Measurements from ENCODE around the gene NFE2L3. TPM values are rescaled to one million over a fixed set of nuclear protein-coding genes. Genes with fewer than 3 reads are reported as not detected.

NFE2L3 gene
- total and polyA plus RNA-seq, 2 donors from 2014 or later, result 5.2 to 12.5 TPM

- TF ChIP-seq CTCF (IDR thresholded peaks at IDR 0.05; ENCODE audit: borderline replicate concordance, extremely low read depth, insufficient read depth), result no peak
Measured at GRCh38 chr7:26127411-26127810, 24.6 kb upstream of the NFE2L3 start.

DNA sequence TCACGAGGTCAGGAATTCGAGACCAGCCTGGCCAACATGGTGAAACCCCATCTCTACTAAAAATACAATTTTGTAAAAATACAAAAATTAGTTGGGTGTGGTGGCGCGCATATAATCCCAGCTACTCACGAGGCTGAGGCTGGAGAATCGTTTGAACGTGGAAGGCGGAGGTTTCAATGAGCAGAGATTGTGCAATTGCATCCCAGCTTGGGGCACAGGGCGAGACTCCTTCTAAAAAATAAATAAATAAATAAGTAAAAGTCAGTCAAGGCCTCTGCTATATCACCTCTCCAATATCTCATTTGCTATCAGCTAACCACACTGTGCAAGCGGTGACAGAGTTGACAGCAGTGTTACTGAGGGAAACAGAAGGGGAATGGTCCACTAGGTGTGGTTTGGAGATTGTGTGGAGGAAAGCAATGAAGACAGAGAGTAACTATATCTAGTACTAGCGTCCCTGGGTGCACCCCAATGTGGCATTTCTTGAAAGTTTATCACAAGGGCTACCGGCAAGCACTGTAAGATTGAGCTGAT lies 20.9 kb upstream of the NFE2L3 start:
- DNase-seq, result no peak
- no peaks in the 10 kb centered on the region for H3K36me3 ChIP-seq (ENCODE audit: control insufficient read depth in 2 of 3, insufficient read depth in 3 of 3, low read length in 3 of 3)
- no peak overlapping the region for H3K9ac ChIP-seq (ENCODE audit: low read length in 3 of 3)
- no peak overlapping the region for H3K27ac ChIP-seq (ENCODE audit: low read depth in 2 of 2, low read length in 2 of 2)
- TF ChIP-seq CTCF (IDR thresholded peaks at IDR 0.05; ENCODE audit: borderline replicate concordance, extremely low read depth, insufficient read depth), result no peak
- no peak overlapping the region for H3K4me3 ChIP-seq (ENCODE audit: low read length in 3 of 3)
- no peaks in the 10 kb centered on the region for H3K4me1 ChIP-seq (ENCODE audit: control insufficient read depth in 2 of 3, insufficient read depth in 2 of 3, low read depth in 1 of 3, low read length in 3 of 3)
- no peak for FAIRE-seq
- H3K9me3 ChIP-seq (ENCODE audit: control insufficient read depth in 2 of 3, insufficient read depth in 1 of 3, low read length in 3 of 3), result peaks cover 0 to 8% (median 0%) of the 10 kb centered on the region in 3 donors
- intact Hi-C loops (cut with DNase I), result no loop called here
- no peaks in the 10 kb centered on the region for H3K27me3 ChIP-seq (ENCODE audit: control insufficient read depth, insufficient read depth, low read length)

More at GRCh38 chr7:26127411-26127810, 24.6 kb upstream of the NFE2L3 start:
- peak in 1 of 5 donors; percentile 34 for DNase-seq
- H3K9me3 ChIP-seq (ENCODE audit: control insufficient read depth in 2 of 3, insufficient read depth in 1 of 3, low read length in 3 of 3), result no peaks in the 10 kb centered on the region
- no peak overlapping the region for H3K9ac ChIP-seq (ENCODE audit: low read length in 3 of 3)
- H3K4me1 ChIP-seq (ENCODE audit: control insufficient read depth in 2 of 3, insufficient read depth in 2 of 3, low read depth in 1 of 3, low read length in 3 of 3), result no peaks in the 10 kb centered on the region
- no peaks in the 10 kb centered on the region for H3K27me3 ChIP-seq (ENCODE audit: control insufficient read depth, insufficient read depth, low read length)
- FAIRE-seq, result no peak
- intact Hi-C loops (cut with DNase I), result no loop called here
- no peak overlapping the region for H3K4me3 ChIP-seq (ENCODE audit: low read length in 3 of 3)
- no peak overlapping the region for H3K27ac ChIP-seq (ENCODE audit: low read depth in 2 of 2, low read length in 2 of 2)
- H3K36me3 ChIP-seq (ENCODE audit: control insufficient read depth in 2 of 3, insufficient read depth in 3 of 3, low read length in 3 of 3), result no peaks in the 10 kb centered on the region

- Histone ChIP-seq H3K4me1 (ENCODE audit: control insufficient read depth in 2 of 3, insufficient read depth in 2 of 3, low read depth in 1 of 3, low read length in 3 of 3) (no peaks in the 10 kb centered on the region), H3K36me3 (ENCODE audit: control insufficient read depth in 2 of 3, insufficient read depth in 3 of 3, low read length in 3 of 3) (no peaks in the 10 kb centered on the region), H3K9me3 (ENCODE audit: control insufficient read depth in 2 of 3, insufficient read depth in 1 of 3, low read length in 3 of 3) (peaks cover 0 to 8% (median 0%) of the 10 kb centered on the region in 3 donors), H3K4me3 (ENCODE audit: low read length in 3 of 3) (no peak overlapping the region), H3K27me3 (ENCODE audit: control insufficient read depth, insufficient read depth, low read length) (no peaks in the 10 kb centered on the region), H3K9ac (ENCODE audit: low read length in 3 of 3) (no peak overlapping the region), H3K27ac (ENCODE audit: low read depth in 2 of 2, low read length in 2 of 2) (no peak overlapping the region)
- DNase-seq (no peak), FAIRE-seq (no peak)
- intact Hi-C loops (cut with DNase I), result no loop called here
- no peak for TF ChIP-seq CTCF (IDR thresholded peaks at IDR 0.05; ENCODE audit: borderline replicate concordance, extremely low read depth, insufficient read depth)
Measured at GRCh38 chr7:26135076-26135475, 16.9 kb upstream of the NFE2L3 start.

DNA sequence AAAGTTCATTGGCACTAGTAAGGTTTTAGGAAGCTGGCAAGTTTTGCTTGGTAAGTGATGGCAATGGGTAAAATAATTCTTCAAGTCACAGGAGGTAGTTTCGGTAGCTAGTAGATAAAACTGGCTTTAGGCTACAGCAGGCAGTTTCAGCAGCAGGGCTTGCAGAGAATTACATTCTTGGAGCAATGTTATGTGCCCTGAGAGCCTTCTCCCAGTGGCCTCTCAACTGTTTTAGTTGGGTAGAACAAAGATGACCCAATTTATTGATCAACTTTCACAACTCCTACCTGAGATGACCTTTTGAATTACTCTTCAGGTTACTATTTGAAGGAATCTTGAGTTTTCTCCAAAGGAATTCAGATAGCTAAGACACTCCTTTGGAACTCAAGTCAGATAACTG lies 16.4 kb upstream of the NFE2L3 start:
- Histone ChIP-seq H3K36me3 (ENCODE audit: control insufficient read depth in 2 of 3, insufficient read depth in 3 of 3, low read length in 3 of 3) (no peaks in the 10 kb centered on the region), H3K9me3 (ENCODE audit: control insufficient read depth in 2 of 3, insufficient read depth in 1 of 3, low read length in 3 of 3) (peaks cover 0 to 8% (median 0%) of the 10 kb centered on the region in 3 donors), H3K4me3 (ENCODE audit: low read length in 3 of 3) (no peak overlapping the region), H3K4me1 (ENCODE audit: control insufficient read depth in 2 of 3, insufficient read depth in 2 of 3, low read depth in 1 of 3, low read length in 3 of 3) (no peaks in the 10 kb centered on the region), H3K27me3 (ENCODE audit: control insufficient read depth, insufficient read depth, low read length) (no peaks in the 10 kb centered on the region), H3K27ac (ENCODE audit: low read depth in 2 of 2, low read length in 2 of 2) (no peak overlapping the region), H3K9ac (ENCODE audit: low read length in 3 of 3) (no peak overlapping the region)
- no peak for FAIRE-seq
- no peak for DNase-seq
- intact Hi-C loops (cut with DNase I), result no loop called here
- TF ChIP-seq CTCF (IDR thresholded peaks at IDR 0.05; ENCODE audit: borderline replicate concordance, extremely low read depth, insufficient read depth), result no peak
